ENCODE results near the gene DHX15.

The DHX15 gene

DNA sequence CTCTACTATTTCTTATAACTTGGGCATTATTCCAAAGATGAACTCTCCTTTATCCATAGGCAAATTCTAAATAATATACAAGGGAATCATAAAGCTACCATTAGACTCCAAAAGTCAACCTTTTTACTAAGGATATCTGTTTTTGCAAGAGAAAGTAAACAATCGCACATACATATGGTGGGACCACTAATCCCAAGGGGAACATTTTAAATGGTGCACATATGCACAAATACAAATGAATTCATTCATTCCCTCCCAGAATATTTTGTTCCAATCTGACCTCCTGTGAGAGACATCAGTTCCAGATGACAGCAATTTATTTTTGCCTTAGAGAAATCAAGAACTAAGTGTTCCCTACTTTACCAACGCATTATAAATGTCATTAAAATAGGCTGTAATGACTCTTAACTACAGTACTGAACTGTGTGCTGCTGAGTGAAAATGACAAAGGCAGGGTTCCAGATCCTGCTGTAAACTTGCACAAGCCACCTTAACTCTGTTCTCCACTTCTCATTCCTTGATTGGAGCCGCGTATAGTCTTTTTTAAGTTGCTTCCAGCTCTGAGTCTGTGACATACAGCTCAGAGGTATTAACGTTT lies 2.0 kb downstream of the DHX15 start:
- no peak for DNase-seq (ENCODE audit: low read depth)

DNA sequence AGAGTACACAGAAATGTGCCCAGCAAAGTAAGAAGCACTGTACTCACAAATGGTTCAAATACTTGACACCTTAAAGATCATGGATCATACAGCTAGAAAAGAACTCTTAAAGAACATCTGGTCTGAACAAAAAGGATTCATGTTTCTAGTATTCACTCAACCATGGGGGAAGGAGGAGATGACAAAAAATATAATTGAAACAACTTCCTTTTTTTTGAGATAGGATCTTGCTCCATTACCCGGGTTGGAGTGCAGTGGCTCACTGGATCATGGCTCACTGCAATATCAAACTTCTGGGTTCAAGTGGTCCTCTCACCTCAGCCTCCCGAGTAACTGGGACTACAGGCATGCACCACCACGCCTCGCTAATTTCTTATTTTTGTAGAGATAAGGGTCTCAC lies 6.0 kb downstream of the DHX15 start:
- no peak for DNase-seq (ENCODE audit: low read depth)

DNA sequence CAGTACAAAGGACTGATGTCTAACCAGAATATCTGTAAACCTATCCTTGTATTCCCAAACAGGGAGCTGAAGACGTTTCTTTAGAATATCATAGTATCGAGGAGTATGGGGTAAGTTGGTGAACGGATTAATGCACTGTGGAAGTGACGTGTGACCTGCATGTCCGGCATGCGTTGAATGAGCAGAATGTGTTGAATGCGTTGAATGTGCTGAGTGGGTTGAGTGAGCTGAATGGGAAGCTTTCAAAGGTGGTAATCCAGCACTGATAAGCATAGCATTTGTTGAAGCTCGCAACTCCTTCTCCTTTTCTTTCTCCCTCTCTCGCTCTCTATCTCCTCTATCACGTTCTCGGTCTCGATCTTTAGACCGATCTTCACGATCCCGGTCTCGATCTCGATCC lies 8.1 kb downstream of the DHX15 start:
- no peak for DNase-seq (ENCODE audit: low read depth)

DNA sequence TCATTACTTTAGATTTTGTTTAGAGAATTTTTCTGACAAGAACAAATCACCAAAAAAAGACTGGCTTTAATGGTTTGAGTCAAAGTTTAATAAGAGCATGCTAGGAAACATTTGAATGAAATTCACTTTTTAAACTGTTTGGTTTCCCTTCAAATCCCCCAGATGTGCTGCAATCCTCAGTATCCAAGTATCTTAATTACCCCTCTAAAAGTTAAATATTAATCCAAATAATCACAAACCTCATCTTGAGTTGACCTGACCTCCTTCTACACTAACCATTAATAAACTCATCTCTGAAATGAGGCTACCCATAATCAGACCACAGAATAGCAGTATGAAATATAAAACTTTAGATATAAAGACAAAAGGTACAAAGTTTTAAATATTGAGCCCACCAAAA lies 10.1 kb downstream of the DHX15 start:
- no peak for DNase-seq (ENCODE audit: low read depth)

DNA sequence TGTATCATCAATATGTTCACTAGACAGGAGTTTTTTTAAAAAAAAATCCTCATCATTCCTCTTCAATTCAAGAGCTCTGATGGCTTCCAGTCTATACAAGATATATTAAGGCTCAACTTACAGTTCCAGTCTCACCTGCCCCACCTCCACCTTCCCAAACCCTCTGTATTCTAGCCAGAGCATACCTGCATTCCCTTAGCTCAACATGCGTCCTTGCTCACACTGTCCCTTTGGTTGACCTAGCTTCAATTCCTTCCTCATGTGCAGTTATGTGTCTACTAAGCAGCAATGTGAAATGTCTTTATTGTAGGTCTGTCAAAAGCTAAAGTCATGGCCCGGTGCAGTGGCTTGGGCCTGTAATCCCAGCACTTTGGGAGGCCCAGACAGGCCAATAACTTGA lies 10.8 kb downstream of the DHX15 start:
- no peak for DNase-seq (ENCODE audit: low read depth)

DNA sequence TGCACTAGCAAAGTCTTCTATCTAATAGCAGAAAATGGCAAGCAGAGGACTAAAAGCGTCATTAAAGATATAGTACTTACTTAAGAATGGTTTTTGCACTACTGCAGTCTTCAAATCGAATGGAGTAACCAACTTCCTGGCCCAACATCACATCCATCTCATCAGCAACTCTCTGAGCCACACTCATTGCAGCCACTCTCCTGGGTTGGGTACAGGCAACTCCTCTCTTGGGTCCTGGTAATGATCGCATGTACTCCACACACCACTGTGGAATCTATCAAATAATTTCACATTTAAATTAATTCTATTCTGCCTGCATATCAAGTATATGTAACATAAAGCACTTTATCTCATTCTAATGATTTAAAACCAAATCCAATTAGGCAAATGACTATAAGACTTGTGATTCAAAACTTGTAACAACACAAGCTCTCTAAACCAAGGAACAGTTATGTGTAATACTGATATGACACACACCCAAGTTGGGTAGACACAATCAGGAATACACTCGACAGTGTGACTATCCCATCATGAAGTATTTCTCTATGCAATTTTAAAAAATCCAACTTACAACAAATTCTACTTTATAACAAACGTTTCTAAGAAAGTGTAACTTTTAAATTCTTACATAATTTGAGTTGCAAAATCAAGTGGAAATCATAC lies 13.6 kb downstream of the DHX15 start:
- DNase-seq (ENCODE audit: low read depth), result no peak

DNA sequence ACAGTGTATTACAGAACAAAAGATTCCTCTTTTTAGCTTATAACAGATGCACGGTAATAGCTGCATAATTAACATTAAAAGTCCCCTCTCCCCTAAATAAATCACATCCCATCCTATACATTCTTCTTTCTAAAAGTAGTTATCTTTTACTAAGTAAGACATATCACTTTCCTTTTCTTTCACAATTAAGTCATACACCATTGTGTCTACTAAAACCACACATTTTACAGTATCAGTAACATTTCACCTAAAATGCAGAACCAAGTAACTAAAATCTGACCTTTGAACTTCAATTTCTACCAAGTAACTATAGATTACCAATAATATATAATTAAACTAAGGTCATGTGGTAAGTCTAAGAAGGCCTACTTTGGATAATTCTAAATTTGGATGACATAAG lies 14.2 kb downstream of the DHX15 start:
- DNase-seq (ENCODE audit: low read depth), result no peak

DNA sequence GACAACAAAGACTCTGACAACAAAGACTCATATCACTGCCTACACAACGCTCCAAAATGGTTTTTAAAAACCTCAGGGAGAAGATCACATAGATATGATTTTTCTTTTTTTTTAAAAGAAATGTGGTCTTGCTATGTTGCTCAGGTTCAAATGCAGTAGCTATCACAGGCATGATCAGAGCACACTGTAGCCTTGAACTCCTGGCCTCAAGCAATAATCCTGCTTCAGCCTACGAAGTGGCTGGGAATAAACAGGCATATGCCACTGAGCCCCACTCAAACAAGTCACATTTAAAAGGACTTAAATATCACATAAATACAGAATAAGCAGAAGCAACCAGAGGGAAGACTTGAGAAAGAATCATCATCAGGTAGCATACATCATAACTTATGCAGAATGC lies 14.7 kb downstream of the DHX15 start:
- no peak for DNase-seq (ENCODE audit: low read depth)

DNA sequence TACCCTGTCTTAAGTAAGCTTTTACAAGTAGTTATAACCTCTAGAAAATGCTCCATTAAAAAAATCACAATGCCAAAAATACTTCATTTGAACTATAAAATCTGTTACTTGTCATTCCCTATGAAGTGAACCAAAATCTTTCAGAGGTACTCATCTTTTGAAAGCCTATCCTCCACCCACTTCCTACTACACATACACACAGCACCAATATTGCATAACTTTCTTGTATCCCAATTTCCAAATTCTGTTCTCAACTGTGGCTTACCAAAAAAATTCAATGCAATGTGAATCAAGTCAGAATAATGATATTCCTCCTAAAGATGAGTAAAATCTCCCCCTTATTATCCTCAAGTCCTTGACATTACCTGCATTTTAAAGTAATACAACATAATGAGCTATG lies 15.9 kb downstream of the DHX15 start:
- DNase-seq (ENCODE audit: low read depth), result no peak

DNA sequence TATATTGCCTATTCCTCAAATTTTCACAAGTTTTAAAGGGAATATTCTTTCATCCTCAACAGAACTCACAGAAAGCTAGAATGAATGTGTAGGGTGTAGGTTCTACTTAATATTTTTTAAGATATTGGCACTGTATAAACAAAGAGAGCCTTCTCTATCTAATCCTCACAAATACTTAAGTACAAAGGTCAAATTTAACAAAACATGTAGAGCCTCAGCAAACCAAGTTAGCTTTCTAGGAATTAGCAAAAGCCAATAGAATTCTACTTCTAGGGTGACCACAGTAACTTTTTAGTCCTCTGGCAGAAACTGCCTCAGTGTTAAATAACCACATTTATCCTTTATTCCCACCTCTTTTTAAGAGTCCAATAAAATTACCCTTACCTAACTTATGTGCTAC lies 19.3 kb downstream of the DHX15 start:
- DNase-seq (ENCODE audit: low read depth), result no peak

DNA sequence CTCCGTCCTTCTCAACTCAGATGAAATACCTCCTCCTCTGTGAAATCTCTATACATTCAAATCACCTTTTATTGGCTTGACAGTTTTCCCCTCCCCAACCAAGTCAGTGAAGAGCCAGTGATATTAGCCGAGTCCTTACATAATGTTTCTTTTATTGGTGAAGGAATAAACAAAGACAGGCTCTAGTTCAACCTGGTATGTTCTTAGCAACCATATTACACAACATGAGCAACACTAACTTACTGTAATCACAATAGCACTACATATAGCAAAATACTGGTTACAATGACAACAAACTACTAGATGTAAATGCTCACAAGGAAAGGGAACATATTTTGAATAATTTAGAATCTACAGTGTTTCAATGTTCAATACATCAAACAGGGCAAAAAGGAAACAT lies 19.9 kb downstream of the DHX15 start:
- no peak for DNase-seq (ENCODE audit: low read depth)

DNA sequence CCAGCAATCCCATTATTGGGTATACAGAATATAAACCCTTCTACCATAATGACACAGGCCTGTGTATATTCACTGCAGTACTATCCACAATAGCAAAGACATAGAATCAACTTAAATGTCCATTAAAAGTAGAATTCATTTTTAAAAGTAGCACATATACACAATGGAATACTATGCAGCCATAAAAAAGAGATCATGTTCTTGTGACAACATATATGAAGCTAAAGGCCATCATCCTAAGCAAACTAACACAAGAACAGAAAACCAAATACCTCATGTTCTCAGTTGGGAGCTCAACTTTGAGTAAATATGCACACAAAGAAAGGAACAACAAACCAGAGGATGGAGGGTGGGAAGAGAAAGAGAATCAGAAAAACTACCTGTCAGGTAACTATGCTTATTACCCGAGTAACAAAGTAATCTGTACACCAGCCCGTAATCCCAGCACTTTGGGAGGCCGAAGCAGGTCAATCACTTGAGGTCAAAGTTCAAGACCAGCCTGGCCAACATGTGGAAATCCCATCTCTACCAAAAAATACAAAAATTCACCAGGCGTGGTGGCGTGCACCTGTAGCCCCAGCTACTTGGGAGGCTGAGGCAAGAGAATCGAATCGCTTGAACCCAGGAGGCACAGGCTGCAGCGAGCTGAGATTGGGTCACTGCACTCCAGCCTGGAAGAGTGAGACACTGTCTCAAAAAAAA lies 22.8 kb downstream of the DHX15 start:
- DNase-seq (ENCODE audit: low read depth), result no peak

DNA sequence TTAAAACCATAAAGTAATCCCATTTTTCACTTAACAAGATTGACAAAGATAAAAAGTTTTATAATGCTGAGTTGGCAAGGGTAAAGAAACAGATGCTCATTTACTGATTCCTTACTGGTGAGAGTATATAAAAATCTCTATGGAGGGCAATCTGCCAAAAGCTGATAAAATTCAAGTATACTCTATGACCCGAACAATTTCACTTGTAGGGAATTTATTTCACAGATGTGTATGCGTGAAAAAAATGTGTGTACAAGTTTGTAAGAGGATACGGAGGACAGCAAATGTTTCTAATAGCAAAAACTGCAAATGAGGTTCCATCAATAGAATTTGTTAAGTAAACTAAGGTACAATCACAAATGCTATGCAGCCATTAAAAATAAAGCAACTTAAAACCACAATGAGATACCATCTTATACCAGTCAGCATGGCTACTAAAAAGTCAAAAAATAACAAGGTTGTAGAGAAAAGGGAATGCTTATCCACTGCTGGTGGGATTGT lies 23.4 kb downstream of the DHX15 start:
- no peak for DNase-seq (ENCODE audit: low read depth)

DNA sequence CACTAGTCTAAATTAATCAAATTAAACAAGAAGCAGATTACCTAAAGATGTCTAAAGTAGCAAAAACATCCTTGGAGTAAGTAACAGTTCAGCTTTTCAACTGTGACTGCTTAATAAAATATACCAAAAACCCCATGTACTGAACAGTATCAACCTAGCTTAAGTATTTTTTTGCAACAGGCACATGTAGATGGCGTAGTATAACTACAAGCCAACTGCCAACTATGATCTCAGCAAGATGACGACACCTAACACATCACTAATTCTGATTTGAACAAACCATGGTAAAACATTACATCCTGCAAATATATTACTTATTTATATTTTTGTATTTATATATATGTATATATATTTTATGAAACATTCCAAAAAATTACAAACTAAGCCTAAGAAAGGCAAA lies 24.5 kb downstream of the DHX15 start:
- no peak for DNase-seq (ENCODE audit: low read depth)

DNA sequence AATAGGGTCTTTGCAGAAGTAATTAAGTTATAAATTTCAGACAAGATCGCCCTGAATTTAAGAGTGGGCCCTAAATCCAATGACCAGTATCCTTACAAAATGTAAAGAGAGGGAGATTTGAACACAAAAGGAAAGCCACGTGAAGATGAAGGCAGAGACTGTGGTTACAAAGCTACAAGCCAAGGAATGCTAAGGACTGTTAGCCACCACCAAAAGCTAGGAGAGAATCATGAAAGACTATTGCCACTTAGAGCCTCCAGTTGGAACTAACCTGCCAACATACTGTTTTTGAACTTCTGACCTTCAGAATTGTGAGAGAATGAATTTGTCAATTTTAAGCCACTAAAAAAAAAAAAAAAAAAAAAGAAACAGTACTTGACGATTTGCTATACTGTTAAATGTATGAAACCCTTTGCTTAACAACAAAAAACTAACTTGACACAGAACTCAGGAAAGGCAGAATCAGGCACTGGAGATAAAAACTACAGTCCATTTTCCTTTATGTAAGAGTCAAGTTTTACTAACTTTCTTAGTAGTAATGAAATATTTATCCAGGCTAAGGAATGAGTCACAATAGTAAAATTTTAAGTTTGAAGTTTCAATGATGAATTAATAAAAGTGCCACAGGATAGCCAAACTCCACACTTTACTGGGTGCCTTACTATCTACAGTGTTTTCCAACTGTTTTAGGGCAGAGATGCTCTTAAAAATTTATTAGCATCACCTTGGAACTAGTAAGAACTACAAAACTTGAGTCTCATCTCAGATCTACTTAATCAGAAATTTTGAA lies 25.1 kb downstream of the DHX15 start:
- DNase-seq (ENCODE audit: low read depth), result no peak

DNA sequence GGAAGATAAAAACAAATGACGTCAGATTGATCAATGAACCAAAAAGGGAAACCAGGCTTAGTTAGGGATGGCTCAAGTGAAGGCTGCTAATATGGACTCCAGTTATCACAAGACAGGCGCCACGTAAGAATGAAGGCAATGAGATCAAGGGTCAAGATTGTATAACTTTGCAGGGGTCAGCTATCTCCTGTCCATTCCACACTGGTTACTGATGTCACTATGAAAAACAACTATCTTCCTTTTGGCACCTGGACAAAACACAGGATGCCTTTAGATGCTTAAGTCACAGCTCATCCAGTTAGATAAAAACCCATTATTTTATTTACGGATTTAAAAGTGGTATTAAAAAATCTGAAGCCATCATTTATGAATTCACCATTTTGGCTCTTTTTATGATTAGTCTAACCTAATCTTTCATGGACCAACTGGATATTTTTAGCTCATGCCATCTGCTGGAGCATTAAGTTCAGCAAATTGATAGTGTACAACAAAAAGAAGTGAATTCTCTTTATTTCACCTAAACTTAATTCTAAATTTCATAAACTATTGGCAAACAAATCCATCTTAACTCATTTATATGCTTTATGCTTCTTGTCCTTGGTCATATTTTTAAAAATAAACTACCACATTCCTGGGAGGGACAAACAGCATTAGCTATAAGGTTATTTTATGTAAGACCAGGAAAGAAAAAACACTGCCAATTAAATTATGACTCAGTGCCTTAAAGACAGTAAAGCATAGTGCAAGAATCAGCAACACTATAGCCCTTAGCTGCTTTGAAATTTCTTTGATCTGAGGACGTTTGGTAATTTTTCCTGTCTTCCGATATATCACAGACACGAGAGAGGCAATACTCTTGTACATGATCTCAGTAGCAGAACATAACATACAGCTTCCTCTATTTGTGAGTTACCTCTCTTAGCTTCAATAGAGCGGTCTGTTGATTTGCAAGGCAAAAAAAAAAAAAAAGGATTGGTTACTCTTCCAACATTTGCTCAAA lies 27.0 kb downstream of the DHX15 start:
- DNase-seq (ENCODE audit: low read depth), result no peak

DNA sequence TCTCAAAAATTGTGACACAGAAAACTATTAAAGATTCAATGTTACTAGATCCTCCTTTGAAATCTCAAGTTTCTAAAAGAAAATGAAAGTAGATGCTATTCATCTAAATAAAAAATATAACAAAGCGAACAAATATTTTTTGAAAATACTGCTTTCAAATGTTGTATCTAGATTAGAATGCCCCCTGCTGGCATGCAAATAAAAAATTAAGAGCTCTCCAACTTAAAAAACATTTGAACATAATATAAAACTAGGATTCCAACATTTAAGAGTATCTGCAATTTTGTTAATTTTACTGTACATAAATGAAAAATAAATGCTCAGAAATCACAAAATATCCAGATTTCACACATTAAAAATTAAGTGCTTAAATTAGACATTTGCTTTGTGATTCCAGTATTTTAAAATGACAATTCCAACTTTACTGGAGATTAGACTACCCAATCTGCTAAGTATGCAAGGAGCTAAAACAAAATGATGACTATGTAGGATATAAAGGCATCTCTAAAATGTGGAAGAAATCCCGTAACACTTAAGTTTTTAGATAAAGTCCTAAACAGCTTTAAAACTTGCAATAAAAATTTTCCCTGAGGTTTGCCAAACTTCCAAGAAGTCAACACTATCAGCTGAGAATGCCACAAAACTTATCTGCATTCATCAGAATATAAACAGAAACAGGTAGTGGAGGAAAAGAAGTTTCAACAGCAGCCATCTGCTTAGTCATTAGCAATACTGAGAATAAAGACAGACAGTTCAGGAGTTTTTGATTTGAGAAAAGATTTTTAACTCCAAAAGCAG lies 32.7 kb downstream of the DHX15 start:
- no peak for DNase-seq (ENCODE audit: low read depth)

DNA sequence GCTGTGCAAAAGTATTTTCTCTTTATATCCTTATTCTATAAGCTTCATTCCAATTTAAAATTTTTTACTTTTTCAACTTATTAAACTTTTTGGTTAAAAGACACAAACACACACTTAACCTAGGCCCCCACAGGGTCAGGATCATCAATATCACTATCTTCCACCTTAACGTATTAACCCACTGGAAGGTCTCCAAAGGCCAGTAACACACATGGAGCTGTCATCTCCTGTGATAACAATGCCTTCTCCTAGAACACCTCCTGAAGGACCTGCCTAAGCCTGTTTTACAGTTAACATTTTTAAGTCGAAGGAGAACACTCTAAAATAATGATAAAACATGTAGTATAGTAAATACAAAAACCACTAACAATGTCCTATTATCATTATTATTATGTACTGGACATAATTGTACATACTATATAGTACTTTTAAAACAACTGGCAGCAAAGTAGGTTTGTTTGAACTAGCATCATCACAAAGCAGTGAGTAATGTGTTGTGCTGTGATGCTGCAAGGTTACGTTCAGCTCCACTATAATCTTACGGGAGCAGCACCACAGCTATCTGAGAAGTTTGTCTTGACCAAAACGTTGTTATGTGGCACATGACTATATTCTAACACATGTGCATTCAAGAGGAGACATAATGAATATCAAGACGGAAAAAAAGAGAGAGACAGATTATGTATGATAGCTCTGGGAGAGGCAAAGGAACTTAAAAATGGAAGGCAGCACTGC lies 33.7 kb downstream of the DHX15 start:
- no peak for DNase-seq (ENCODE audit: low read depth)

DNA sequence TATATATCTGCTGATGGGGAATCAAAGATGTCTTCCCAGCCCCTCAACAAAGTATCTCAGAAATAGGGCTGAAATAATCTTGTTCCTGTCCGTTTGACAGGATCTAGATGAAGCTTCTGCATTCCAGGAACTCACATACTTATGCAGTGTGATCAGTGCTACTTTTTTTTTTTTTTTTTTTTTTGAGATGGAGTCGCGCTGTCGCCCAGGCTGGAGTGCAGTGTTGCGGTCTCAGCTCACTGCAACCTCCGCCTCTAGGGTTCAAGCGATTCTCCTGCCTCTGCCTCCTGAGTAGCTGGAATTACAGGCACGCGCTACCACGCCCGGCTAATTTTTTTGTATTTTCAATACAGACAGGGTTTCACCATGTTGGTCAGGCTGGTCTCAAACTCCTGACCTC lies 36.4 kb downstream of the DHX15 start:
- no peak for DNase-seq (ENCODE audit: low read depth)

Measured in T follicular helper cell (primary cell).